Suppressor macrophage treated with lipopolysaccharide for 1 hour (primary cell): ENCODE results near the gene ZNF774.
A peak's percentile ranks its signal among the peaks of the same experiment; 100 is the strongest.
"Not testable (repeated sequence)": the region's sequence is repeated elsewhere in the genome, so short reads cannot be mapped to it uniquely, and the experiment has no call there.

Experiments
- DNase-seq, 3 donors: peaks; one replicate each; pipeline ENCODE4 v3.0.0-alpha.2; 2020 to 2022

ZNF774 gene

GRCh38 chr15:90393040-90393439 lies 41.0 kb downstream of the ZNF774 start:
- no peak for DNase-seq

GRCh38 chr15:90394074-90394473 lies 42.0 kb downstream of the ZNF774 start:
- DNase-seq = no peak

- peak; percentile 44 to 74 (median 63) for DNase-seq
Measured at GRCh38 chr15:90394748-90395442, 42.8 kb downstream of the ZNF774 start.

DNA sequence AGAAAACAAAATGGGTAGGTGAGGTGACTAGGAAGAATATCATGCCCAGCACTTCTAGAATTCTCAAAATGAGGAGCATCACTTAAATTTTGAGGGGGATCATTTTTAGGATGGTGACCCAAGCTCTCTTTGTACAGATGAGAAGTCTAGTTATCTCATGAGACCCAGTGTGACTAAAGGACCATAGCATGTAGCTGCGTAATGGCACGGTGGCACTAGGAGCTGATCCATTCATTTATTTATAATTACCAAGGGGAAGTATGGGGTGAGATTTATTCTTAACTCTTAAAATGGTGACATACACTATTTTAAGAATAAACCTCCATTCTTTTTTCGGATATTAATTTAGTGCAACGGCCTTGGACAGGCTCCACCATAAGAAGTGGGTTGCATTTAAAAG lies 44.2 kb downstream of the ZNF774 start:
- DNase-seq = no peak

DNA sequence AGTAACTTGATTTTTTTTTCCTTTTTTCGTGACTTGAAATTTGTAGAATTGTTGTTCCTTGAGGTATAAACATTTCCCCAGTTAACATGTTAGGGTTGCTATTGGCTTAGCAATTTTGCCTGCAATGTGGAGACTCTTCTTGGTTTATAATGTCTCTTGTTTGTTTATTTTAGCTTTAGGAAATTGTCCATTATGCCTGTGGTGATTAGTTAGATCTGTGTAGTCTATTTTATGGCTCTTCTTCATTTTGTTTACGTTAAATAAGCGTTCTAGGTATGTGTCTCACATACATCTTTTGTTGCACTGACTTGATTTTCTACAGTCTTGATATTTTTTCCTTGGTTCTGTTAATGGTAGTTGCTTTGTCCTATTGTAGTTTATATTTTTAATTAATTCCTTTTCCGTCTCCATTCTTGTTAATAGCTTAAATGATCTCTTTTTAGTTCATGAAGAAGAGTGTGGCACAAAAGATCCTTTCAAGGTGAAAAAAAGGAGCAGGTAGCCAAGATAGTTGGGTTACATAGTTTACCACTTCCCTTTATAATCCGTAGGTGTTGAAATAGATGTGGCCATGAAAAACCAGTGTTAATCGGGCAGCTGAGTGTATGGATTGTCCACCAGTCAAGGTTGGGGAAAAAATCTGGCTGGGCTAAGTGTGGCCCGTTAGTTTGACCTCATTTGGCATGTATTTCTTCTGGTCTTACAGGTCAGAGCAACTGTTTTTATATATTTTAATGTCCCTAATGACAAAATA lies 48.1 kb downstream of the ZNF774 start:
- peak in 1 of 3 donors; percentile 40 for DNase-seq

- DNase-seq = peak; percentile 83 to 93 (median 93)
Measured at GRCh38 chr15:90400759-90401314, 48.8 kb downstream of the ZNF774 start.

DNA sequence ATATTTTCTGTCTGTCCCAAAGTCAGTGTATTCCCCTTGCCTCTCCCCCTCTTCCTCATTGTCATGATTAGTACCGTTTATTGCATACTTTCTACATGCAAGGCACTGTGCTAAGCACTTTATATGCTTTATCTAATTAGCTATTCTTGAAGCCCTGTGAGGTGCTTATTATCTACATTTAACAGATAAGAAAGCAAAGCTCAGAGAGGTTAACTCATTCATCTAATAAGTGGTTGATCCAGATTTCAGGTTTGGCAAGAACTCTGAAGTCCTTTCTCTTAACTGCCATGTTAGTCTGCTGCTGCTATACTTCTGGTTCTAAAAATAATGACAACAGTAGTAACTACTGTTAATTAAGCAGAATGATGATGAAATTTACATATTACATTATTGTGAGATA lies 49.4 kb downstream of the ZNF774 start:
- DNase-seq = peak in 1 of 3 donors; percentile 31

DNA sequence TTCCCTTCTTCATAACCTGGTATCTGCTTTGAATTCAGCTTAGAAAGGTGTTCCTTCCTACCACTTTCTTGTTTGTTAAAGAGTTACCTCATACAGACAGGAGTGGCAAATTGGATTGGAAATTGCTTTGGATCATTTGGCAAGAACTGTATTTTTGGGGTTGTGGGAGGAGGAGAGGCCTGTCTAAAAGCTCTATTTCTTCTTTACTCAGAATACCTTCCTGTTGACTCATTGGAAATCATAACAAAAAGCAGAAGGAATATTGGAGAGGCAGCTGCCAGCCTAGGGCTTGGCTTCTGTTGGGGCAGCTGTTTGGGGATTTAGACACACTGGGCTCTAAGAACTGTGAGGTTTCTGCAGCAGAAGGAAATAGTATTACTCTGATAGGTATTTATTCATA lies 50.1 kb downstream of the ZNF774 start:
- DNase-seq = peak; percentile 79 to 92 (median 88)

DNA sequence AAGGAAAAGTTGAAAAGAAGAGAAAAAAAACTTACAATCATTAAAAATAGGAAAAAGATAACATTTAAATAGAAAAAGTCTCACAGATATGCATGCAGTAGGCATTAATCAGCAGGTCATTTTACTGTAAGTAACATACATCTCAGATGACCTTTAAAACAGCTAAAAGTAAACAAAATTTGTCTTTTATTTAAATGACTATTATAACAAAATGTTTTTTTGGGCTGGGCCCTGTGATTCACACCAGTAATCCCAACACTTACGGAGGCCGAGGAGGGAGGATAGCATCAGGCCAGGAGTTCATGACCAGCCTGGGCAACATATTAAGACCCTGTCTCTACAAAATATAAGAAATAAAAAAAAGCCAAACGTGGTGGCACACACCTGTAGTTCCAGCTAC lies 50.7 kb downstream of the ZNF774 start:
- DNase-seq = no peak

DNA sequence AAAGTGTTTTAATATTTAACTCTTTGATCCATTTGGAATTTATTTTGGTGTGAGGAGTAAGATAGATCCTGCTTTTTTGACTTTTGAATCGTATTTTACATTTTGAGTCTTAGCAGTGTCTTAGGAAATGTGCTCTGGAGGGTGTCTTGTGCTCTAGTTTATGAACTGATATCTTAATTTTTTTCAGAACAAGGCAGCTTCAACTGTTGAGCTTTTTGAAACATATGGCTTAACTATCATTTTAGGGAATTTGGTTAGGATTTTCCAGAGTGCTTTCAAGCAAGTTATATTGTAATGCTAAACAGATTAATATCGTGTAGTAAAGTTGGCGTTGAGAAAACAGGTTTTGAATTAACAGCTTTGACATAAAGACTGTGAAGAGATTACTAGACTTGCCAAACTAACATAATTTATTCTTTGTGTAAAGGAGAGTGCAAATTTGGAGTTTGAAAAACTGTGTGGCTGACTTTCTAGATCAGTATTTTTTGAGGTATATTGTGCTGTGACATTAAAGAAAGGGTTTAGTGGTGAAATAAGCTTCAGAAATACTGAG lies 53.0 kb downstream of the ZNF774 start:
- DNase-seq = no peak

DNA sequence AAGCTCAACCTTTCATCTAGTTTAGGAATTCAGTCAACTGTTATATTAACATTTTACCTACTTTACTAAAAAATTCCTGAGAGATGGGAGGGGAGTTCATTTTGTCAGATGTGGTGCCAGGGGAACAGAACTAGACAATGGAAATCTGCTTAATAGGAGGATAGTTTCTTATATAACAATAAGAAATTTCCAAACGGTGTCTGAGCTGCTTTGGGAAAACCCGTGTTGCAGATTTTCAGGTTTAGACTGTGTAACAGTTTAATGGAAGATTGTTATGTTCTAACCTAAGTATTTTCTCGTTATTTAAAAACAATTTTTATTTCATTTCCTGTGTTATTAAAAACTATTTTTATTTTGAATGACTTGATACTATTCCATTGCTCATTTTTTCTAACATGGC lies 55.3 kb downstream of the ZNF774 start:
- DNase-seq = peak; percentile 59 to 73 (median 69)

- peak; percentile 64 to 91 (median 89) for DNase-seq
Measured at GRCh38 chr15:90407871-90408317, 55.8 kb downstream of the ZNF774 start.

DNA sequence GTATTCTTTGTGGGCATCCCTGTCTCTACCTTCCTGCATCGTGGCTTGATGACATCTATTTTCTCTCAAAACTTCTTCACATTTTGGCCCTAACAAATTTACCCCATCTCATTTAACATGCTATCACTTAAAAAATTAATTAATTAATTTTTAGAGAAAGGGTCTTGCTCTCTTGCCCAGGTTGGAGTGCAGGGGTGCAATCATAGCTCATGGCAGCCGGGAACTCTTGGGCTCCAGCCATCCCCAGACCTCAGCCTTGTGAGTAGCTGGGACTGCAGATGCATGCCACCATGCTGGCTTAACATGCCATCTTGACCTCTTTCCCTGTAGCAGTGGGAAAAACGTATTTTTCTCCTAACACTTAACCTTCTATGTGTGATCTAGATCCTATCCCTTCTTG lies 56.6 kb downstream of the ZNF774 start:
- no peak for DNase-seq

DNA sequence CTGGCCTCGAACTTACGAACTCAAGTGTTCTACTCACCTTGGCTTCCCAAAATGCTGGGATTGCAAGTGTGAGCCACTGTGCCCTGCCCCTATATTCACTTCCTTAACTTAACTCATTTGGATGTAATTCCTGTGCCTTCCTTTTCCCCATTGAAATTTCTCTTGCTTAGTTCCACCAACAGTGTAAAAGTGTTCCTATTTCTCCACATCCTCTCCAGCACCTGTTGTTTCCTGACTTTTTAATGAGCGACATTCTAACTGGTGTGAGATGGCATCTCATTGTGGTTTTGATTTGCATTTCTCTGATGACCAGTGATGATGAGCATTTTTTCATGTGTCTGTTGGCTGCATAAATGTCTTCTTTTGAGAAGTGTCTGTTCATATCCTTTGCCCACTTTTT lies 57.5 kb downstream of the ZNF774 start:
- not testable (repeated sequence) for DNase-seq

- not testable (repeated sequence) for DNase-seq
Measured at GRCh38 chr15:90410316-90410715, 58.2 kb downstream of the ZNF774 start.

DNA sequence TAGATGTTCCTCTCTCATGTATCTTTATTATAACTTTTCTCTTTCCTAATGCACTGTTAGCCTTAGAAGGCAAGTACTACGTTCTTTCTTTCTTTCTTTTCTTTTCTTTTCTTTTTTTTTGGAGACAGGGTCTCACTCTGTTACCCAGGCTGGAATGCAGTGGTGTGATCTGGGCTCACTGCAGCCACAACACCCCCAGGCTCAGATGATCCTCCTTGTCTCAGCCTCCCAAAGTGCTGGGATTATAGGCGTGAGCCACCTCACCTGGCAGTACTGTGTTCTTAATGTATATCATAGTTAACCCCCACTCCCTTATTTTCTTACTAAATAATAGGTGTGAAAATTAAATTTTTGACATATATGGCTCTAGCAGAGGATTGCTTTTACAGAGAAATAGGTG lies 59.1 kb downstream of the ZNF774 start:
- no peak for DNase-seq
